Astrocyte (in vitro differentiated cells and primary cell): ENCODE results near the gene SLC6A16. TPM values are rescaled to one million over a fixed set of nuclear protein-coding genes. Genes with fewer than 3 reads are reported as not detected.

Experiments used
- DNase-seq: peaks from one replicate; pipeline ENCODE4 v3.0.0-alpha.2; 2010; ENCODE audit warnings: low read depth
- FAIRE-seq: peaks from 2 replicates; lab custom pipeline; 2011; peaks lifted over from hg19 to GRCh38; lab: Jason Lieb, UNC
- H2AFZ ChIP-seq: 2 replicates; pipeline ENCODE4 v1.6.0; 2012; ENCODE audit warnings: low read depth, low read length, inconsistent platforms
- H3K27ac ChIP-seq: 2 replicates; pipeline ENCODE4 v1.5.1; 2011; ENCODE audit warnings: low read depth, low read length, inconsistent platforms
- H3K27me3 ChIP-seq: 2 replicates; pipeline ENCODE4 v1.6.0; 2011; ENCODE audit warnings: low read length, inconsistent platforms; ENCODE audit not compliant: insufficient read depth
- H3K36me3 ChIP-seq: 2 replicates; pipeline ENCODE4 v1.5.1; 2011; ENCODE audit warnings: low read length, inconsistent platforms; ENCODE audit not compliant: insufficient read depth
- H3K4me1 ChIP-seq: 2 replicates; pipeline ENCODE4 v1.5.1; 2011; ENCODE audit warnings: low read length, inconsistent platforms; ENCODE audit not compliant: insufficient read depth
- H3K4me2 ChIP-seq: 2 replicates; pipeline ENCODE4 v1.6.0; 2012; ENCODE audit warnings: low read length, inconsistent platforms
- H3K4me3 ChIP-seq: 2 replicates; pipeline ENCODE4 v1.5.1; 2011; ENCODE audit warnings: low read depth, mild to moderate bottlenecking, low read length, inconsistent platforms; ENCODE audit not compliant: insufficient read depth
- H3K79me2 ChIP-seq: 2 replicates; pipeline ENCODE4 v1.6.0; 2012; ENCODE audit warnings: mild to moderate bottlenecking, low read length, inconsistent platforms; ENCODE audit not compliant: insufficient read depth
- H3K9ac ChIP-seq: 2 replicates; pipeline ENCODE4 v1.6.0; 2012; ENCODE audit warnings: mild to moderate bottlenecking, low read length, inconsistent platforms
- H3K9me3 ChIP-seq: 2 replicates; pipeline ENCODE4 v1.5.1; 2012; ENCODE audit warnings: low read depth, mild to moderate bottlenecking, low read length, inconsistent platforms; ENCODE audit not compliant: insufficient read depth
- H4K20me1 ChIP-seq: 2 replicates; pipeline ENCODE4 v1.6.0; 2012; ENCODE audit warnings: low read length, inconsistent platforms; ENCODE audit not compliant: insufficient read depth
- H3K27ac Mint-ChIP-seq: one replicate; pipeline ENCODE4 v1.8.0; 2021; ENCODE audit warnings: mild to moderate bottlenecking, mixed read lengths; ENCODE audit not compliant: unreplicated experiment
- H3K27me3 Mint-ChIP-seq: one replicate; pipeline ENCODE4 v1.8.0; 2021; ENCODE audit warnings: low read depth, mixed read lengths; ENCODE audit not compliant: unreplicated experiment
- H3K36me3 Mint-ChIP-seq: one replicate; pipeline ENCODE4 v1.8.0; 2021; ENCODE audit warnings: low read depth, mixed read lengths; ENCODE audit not compliant: unreplicated experiment
- H3K4me1 Mint-ChIP-seq: one replicate; pipeline ENCODE4 v1.8.0; 2021; ENCODE audit warnings: low read depth, mixed read lengths; ENCODE audit not compliant: unreplicated experiment
- H3K4me3 Mint-ChIP-seq: one replicate; pipeline ENCODE4 v1.8.0; 2021; ENCODE audit warnings: mild to moderate bottlenecking, moderate library complexity, mixed read lengths; ENCODE audit not compliant: unreplicated experiment
- H3K9me3 Mint-ChIP-seq: one replicate; pipeline ENCODE4 v1.8.0; 2021; ENCODE audit warnings: mild to moderate bottlenecking, mixed read lengths; ENCODE audit not compliant: unreplicated experiment
- EZH2 ChIP-seq: IDR thresholded peaks from 2 replicates; pipeline ENCODE4 v1.6.1; 2012; ENCODE audit warnings: mild to moderate bottlenecking, low read length, inconsistent platforms; ENCODE audit not compliant: insufficient read depth
- total RNA-seq: library from RNA; stranded (reverse); gene quantifications from 2 replicates; pipeline ENCODE4 v1.2.1, GENCODE V29; 2021
- TF ChIP-seq, protein P1 (sequence below): IDR thresholded peaks from 2 replicates; pipeline ENCODE4 v1.5.1; 2011; ENCODE audit warnings: low read depth, mild to moderate bottlenecking, inconsistent platforms, low read length, moderate library complexity; ENCODE audit not compliant: insufficient read depth

The SLC6A16 gene
- total RNA-seq, 1 donor from 2014 or later = 4.6 TPM

DNA sequence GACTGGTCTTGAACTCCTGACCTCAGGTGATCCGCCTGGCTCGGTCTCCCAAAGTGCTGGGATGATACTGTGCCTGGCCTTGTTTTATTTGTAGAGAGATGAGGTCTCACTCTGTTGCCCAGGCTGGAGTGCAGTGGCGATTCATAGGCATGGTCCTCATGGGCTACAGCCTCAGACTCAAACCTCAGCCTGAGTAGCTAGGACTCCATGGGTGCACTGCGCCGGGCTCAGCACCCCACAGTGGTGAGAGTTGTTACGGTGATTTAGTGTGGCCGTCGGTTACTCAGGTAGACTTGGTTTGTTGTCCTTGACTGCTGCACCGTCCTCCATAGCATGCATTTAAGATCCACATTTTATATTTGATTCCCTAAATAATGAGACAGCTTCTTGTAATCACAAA is 80.7 kb downstream of the SLC6A16 start:
- Mint-ChIP-seq H3K36me3 (peaks cover 3% of the 10 kb centered on the region), H3K4me1 (no peaks in the 10 kb centered on the region), H3K9me3 (peaks cover 3% of the 10 kb centered on the region), H3K27me3 (peaks cover 9% of the 10 kb centered on the region), H3K4me3 (no peak overlapping the region), H3K27ac (no peak overlapping the region)
- H2AFZ ChIP-seq = no peak overlapping the region
- no peak for TF ChIP-seq EZH2
- TF ChIP-seq, protein P1, sequence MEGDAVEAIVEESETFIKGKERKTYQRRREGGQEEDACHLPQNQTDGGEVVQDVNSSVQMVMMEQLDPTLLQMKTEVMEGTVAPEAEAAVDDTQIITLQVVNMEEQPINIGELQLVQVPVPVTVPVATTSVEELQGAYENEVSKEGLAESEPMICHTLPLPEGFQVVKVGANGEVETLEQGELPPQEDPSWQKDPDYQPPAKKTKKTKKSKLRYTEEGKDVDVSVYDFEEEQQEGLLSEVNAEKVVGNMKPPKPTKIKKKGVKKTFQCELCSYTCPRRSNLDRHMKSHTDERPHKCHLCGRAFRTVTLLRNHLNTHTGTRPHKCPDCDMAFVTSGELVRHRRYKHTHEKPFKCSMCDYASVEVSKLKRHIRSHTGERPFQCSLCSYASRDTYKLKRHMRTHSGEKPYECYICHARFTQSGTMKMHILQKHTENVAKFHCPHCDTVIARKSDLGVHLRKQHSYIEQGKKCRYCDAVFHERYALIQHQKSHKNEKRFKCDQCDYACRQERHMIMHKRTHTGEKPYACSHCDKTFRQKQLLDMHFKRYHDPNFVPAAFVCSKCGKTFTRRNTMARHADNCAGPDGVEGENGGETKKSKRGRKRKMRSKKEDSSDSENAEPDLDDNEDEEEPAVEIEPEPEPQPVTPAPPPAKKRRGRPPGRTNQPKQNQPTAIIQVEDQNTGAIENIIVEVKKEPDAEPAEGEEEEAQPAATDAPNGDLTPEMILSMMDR = no peak
- H4K20me1 ChIP-seq = no peaks in the 10 kb centered on the region
- no peaks in the 10 kb centered on the region for H3K9me3 ChIP-seq
- DNase-seq (no peak), FAIRE-seq (no peak)
- no peaks in the 10 kb centered on the region for H3K4me1 ChIP-seq
- H3K36me3 ChIP-seq = no peaks in the 10 kb centered on the region
- H3K27me3 ChIP-seq = no peaks in the 10 kb centered on the region
- H3K4me2 ChIP-seq = no peak overlapping the region
- H3K79me2 ChIP-seq = no peaks in the 10 kb centered on the region
- H3K9ac ChIP-seq = no peak overlapping the region
- no peak overlapping the region for H3K4me3 ChIP-seq
- H3K27ac ChIP-seq = no peak overlapping the region

DNA sequence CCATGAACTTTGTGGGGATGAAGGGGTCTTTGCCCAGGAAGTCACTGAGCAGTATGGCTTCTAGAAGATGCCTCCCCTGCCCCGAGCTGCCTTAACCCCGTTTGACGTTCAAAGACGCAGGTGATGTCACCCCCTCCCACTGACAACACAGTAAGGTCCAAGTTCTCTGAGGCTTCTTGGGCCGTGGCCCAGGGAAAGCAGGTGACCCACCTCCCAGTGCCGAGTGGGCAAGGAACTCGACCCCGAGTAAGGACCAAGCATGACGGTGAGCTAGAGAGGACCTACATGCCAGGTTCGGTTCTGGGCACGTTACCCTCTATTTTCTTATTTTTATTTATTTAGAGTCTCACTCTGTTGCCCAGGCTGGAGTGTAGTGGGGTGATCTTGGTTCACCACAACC is 81.3 kb downstream of the SLC6A16 start:
- no peak for DNase-seq
- TF ChIP-seq, protein P1 = no peak
- no peak overlapping the region for H3K4me3 ChIP-seq
- Mint-ChIP-seq H3K27me3 (peaks cover 9% of the 10 kb centered on the region), H3K4me1 (no peaks in the 10 kb centered on the region), H3K27ac (no peak overlapping the region), H3K9me3 (peaks cover 4% of the 10 kb centered on the region), H3K4me3 (no peak overlapping the region), H3K36me3 (peaks cover 3% of the 10 kb centered on the region)
- H3K9ac ChIP-seq = no peak overlapping the region
- no peaks in the 10 kb centered on the region for H4K20me1 ChIP-seq
- no peak overlapping the region for H3K27ac ChIP-seq
- FAIRE-seq = no peak
- H3K79me2 ChIP-seq = no peaks in the 10 kb centered on the region
- no peak overlapping the region for H3K4me2 ChIP-seq
- H3K36me3 ChIP-seq = no peaks in the 10 kb centered on the region
- no peaks in the 10 kb centered on the region for H3K27me3 ChIP-seq
- no peaks in the 10 kb centered on the region for H3K4me1 ChIP-seq
- no peak overlapping the region for H2AFZ ChIP-seq
- H3K9me3 ChIP-seq = no peaks in the 10 kb centered on the region

DNA sequence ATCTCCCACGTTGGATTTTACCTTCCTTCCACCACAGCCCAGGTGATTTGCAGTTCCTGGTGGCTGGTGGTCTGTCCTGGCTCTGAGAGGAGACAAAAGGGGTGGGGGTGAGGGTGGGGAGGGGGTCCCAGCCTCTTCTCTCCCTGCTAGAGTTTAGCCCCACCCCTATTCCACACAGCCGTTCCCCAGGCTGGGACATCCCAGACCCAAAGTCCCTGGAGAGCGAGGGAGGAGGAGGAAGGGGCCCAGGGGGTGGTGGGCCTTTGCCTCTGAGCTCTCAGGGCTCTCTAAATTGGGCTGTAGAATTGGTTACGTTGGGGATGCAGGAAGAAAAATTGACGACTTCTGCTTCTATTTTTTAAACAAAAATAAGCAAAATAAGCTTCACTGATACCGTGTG is 81.9 kb downstream of the SLC6A16 start:
- Histone ChIP-seq H2AFZ (no peak overlapping the region), H3K4me1 (no peaks in the 10 kb centered on the region), H3K4me2 (no peak overlapping the region), H4K20me1 (no peaks in the 10 kb centered on the region), H3K4me3 (no peak overlapping the region), H3K9me3 (no peaks in the 10 kb centered on the region), H3K27ac (no peak overlapping the region), H3K36me3 (no peaks in the 10 kb centered on the region), H3K27me3 (no peaks in the 10 kb centered on the region), H3K79me2 (no peaks in the 10 kb centered on the region), H3K9ac (no peak overlapping the region)
- H3K9me3 Mint-ChIP-seq = peaks cover 8% of the 10 kb centered on the region
- H3K27me3 Mint-ChIP-seq = peaks cover 10% of the 10 kb centered on the region
- H3K36me3 Mint-ChIP-seq = peaks cover 3% of the 10 kb centered on the region
- no peak for DNase-seq
- no peak for TF ChIP-seq EZH2
- TF ChIP-seq, protein P1 = no peak
- H3K27ac Mint-ChIP-seq = no peak overlapping the region
- H3K4me3 Mint-ChIP-seq = no peak overlapping the region
- no peaks in the 10 kb centered on the region for H3K4me1 Mint-ChIP-seq
- FAIRE-seq = no peak
